NCI-H187 treated with DMSO at 0.1 percent for 48 hours (cell line): ENCODE data around the gene DUOXA2.
"Not testable (repeated sequence)": the region's sequence is repeated elsewhere in the genome, so short reads cannot be mapped to it uniquely, and the experiment has no call there.

ENCODE experiments used
- DNase-seq: peaks from one replicate; lab custom pipeline; 2025; lab: John Stamatoyannopoulos, UW

The DUOXA2 gene

GRCh38 chr15:45114076-45114750, at the start of gene DUOXA2, which contains the start of gene DUOX2:
Gene DUOXA2 (plus strand): TSS chr15:45114326. CDS start chr15:45114606, 280 bp downstream.
Gene DUOX2 (minus strand): TSS chr15:45114172. CDS start chr15:45113411, 761 bp downstream.
- no peak for DNase-seq

DNA sequence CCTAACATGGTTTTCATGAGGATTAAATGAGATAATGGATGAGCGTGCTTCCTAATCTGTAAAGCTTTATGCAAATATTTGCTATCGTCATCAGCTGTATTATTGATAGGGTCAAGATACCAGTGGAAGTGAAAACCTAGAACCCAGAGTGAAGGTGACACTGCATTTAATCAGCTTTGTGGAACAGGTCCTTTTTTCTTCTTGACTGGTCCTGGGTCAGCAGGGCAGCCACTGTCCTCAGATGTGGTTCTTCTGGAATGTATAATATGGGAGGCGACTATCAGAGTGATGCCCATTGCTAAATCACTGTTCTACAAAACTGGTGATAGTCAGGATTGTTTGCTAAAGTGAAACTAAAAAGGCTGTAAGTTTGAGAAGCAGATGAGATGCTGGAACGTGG, 49.7 kb upstream of the DUOXA2 start:
- DNase-seq, result no peak

DNA sequence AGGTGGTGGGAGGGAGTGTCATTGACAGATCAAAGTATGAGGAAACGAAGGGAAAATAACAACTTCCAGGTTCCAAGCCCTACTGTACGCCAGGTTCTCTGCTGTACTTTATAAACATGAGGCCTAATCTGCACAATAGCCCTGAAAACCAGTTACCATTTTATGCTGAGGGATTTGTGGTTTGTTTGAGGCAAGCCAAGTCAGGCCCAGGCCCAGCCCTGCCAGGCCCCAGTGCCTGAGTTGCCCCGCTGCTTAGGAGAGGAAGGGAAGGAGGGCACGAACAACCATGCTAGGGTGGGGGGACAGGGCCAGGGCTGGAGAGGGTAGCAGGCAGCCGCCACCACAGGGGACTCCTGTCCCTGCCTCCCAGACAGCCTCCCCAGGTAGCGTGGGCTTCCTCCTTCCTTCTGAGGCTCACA, 44.2 kb upstream of the DUOXA2 start:
- DNase-seq, result not testable (repeated sequence)

DNA sequence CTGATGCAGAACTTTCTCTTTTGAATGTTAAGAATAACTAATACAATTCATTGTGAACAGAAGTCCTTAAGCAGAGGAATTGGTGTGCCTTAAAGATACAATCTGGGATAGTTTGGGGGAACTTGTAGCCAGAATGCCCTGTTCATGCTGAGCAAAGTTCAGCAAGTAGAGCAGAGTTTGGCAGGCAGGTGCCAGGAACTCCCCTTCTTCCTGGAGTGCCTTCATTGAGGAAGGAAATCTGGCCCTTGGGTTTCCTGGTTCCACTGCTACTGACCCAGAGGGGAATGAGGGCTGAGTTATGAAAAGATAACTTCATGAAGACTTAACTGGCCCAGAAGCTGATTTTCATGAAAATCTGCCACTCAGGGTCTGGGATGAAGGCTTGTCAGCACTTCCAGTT, 40.5 kb upstream of the DUOXA2 start:
- DNase-seq, result not testable (repeated sequence)

- DNase-seq, result not testable (repeated sequence)
These were observed 38.4 kb upstream of the DUOXA2 start for GRCh38 chr15:45075440-45076320.

DNA sequence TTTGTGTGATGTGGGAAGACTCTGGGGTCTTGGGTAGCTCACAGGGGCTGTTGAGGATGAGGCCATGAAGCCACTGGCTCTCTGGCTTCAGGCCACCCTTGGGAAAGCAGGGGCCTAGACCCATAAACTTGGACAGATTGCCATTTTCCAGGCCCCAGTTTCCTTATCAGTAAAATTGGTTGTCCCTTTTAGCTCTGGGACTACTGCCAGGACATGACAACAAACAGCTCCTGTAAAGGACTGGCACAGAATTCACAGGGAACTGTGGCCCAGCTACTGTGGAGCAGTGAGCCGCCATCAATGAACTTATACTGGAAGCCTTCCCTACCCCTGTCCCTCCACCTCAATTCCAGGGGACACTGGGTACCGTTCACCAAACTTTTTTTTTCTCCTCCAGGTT, 36.7 kb upstream of the DUOXA2 start:
- DNase-seq, result not testable (repeated sequence)

DNA sequence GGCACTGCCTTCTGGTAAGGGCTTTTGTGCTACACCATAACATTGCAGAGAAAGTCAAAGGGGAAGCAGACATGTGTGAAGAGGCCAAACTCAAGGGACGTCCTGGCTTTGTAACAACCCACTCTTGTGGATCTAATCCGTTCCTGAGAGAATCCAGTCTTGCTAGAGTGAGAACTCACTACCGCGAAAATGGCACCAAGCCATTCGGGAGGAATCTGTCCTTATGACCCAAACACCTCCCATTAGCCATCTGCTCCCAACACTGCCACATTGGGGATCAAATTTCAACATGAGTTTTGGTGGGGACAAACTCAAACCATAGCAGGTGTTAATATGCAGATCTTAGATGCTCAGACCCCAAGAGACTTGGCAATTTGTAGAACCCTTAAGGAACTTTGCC, 34.9 kb upstream of the DUOXA2 start:
- not testable (repeated sequence) for DNase-seq

DNA sequence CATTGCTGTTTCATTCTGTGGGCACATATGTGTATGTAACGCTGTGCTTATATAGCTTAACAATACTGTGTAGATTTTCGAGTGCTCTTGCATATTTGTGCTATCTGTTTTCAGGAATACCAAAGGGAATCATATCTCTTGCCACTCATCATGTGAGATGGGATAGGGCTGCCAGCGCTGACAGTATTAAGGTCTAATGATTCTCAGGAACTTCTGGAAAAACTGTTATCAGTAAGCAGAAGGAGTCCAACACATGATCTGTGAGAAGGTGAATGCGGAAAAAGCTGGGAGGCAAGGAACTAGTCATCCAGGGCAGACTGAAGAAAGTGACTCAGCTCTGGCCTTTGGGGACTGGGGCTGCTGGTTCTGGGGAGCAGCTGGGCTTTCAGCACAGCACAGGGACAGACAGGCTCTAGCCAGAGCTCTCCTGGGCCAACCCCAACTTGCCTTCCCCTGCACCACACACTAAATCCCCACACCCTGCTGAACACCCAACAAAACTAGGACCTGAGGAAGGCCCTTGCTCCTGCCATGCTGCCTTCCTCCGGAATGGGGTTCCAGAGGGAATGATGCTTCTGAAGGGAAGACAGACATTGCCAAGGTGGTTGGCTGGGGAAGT, 34.4 kb upstream of the DUOXA2 start:
- DNase-seq, result not testable (repeated sequence)

DNA sequence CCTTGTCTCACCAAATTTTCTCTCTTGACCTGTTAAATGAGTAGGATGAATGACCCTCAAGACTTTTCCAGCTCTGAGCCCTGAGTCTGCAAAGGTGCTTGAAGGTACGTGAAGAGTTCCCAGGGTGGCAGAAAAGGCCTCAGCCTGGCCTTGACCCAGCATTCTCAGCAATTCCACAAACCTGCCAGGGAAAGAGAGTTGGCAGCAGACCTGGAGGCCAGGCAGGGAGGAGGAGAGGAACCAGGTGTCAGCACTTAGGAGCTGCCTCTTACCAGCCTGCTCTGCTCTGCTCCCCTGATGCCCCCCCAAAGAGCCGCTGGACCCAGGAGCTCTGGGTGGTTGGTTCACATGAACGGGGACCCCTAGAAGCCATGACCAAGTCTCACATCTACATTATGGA, 33.5 kb upstream of the DUOXA2 start:
- DNase-seq, result not testable (repeated sequence)

DNA sequence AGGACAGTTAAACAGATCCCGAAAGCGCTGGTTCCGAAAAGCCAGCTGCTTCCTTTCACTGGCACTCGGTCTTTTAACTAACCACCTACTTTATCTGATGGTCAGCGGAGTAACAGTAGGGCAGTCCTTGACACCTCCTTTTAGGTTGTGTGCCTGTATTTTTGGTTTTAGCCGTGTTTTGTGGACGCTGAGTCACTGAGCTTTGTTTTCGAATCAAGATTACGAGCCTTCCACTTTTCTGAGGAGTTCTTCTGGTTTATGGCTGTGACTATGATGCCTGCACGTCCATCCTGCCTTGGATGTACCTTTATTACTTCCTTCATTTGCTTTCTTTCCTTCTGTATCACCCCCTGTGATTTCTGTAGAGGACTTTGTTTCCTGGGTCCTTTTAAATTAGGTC, 31.7 kb upstream of the DUOXA2 start:
- DNase-seq, result not testable (repeated sequence)

DNA sequence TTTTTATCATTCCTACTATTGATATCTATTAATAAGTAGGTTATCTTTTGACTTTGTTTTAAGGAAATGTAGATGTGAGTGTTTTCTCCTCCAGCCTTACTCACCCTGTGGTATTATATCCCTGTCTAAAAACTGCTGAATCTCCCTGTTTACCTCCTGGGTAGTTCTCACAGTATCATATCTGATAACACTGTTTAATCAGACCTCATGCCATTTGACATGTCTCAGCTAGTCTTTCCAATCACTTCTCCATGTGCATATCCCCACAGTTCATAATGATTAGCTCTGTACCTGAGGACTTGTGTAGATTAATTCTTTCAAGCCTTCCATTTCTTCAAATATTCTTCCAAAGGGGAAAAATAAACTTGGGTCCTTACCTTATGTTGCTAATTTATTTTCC, 30.9 kb upstream of the DUOXA2 start:
- no peak for DNase-seq

GRCh38 chr15:45084163-45084562, 30.0 kb upstream of the DUOXA2 start:
- DNase-seq, result no peak

DNA sequence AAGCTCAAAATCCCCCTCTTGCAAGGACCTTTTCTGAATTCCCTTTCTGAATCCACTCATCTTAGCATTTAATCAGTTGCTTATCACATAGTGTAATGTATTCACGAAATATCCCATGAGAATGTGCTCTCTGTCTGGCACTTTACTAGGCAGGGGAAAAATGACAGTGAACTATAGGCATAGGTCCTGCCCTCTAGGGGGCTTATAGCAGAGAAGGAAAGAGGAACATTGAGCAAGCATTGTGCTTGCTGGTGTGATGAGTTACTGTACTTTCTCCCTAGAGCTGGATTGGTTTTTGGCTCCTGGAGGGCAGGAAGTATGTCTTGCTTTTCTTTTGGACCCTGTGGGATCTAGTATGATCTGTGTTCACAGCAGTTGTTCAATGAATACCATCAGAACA, 26.6 kb upstream of the DUOXA2 start:
- no peak for DNase-seq

- no peak for DNase-seq
These were observed 25.1 kb upstream of the DUOXA2 start for GRCh38 chr15:45088801-45089711.

DNA sequence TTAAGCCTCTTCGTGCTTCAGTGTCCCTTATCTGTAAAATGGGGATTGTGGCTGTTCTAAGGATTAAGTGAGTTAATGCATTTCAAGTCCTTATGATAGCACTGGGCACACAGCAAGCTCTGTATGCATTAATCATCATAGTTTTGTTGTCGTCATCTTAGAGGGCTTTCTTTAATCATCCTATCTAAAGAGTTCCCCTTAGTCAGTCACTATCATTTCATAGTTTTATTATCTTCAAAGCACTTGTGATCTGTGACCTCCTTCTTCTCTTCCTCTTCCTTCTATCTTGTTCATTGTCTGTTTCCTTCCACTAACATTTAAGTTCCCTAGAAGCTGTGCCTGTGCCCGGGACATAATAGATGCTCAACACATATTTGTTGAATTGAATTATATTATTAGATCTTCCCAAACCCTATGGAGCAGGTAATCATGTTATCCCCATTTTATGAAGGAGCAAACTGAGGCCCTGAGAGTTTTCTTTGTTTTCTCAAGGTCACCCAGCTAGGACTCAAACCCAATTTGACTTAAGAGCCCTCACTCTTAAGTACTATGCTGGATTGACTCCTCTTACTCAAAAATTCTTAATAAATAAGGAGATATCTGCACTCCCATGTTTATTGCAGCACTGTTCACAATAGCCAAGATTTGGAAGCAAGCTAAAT, 24.3 kb upstream of the DUOXA2 start:
- no peak for DNase-seq

DNA sequence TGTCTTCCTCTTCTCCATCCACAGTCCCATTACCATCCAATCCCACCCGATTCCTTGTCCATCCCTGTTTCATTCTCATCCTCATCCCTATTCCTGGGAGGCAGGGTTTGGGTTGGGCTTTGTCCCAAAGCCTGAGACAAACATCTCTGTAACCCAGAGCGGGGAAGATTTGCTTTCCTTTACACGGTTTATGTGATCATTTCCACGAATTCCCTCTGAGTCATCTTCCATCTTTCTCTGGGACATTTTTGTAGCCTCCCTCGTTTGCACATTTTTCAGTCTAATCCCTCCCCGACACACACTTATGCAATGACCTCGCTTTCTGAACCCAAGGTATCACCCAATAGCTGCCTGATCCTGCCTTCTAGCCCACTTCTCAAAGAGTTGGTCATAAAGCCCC, 23.0 kb upstream of the DUOXA2 start:
- no peak for DNase-seq

- no peak for DNase-seq
These were observed 22.6 kb upstream of the DUOXA2 start for GRCh38 chr15:45091576-45091975.

- DNase-seq, result no peak
These were observed 21.1 kb upstream of the DUOXA2 start for GRCh38 chr15:45093013-45093412.

- DNase-seq, result no peak
These were observed 20.3 kb upstream of the DUOXA2 start for GRCh38 chr15:45093622-45094357.

DNA sequence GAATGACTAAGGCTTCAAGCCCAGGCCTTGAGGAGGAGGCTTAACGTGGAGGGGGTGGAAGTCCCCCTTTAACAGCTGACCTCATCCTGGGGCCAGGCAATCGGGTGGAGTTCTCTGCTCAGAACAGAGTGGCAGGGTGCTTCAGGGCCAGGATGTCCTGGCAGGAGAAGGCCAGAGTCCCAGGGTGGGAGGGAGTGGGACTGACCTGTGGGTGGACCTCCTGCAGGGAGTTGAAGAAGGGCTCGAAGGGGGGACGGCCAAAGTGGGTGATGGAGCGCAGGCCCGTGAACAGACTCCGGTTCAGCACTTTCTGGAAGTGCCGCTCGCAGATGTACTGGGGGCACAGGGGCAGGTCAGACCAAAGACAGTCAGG, 19.8 kb upstream of the DUOXA2 start:
- DNase-seq, result no peak
